Measurements from ENCODE around the gene ZDHHC19.
A peak's percentile ranks its signal among the peaks of the same experiment; 100 is the strongest.
"Not testable (repeated sequence)": the region's sequence is repeated elsewhere in the genome, so short reads cannot be mapped to it uniquely, and the experiment has no call there.

Gene ZDHHC19

DNA sequence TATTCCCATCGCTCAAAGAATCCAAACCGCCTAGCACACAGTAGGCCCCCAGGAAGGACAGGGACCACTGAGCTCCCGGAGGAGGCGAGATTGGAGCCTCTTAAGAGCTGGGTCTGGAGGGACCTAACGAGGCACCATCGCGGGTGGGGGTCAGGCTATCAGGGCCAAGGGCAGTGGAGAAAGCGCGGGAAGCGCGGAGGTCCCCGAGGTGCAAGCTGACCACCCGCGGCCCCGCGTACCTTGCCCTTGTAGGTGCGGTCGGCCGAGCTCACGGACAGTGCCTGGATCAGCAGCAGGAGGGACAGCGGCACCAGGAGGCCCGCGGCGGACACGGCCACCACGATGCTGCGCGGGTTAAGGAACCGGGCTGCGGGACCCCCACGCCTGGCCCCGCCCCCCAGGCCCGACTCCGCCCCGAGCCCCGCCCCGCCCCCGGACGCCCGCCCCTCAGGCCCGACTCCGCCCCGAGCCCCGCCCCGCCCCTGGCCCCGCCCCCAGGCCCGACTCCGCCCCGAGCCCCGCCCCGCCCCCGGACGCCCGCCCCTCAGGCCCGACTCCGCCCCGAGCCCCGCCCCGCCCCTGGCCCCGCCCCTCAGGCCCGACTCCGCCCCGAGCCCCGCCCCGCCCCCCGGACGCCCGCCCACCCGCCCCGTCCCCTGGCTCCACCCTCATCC, 3.9 kb downstream of the ZDHHC19 start:
- Histone ChIP-seq H3K4ac (ENCODE audit: low read length) (no peak overlapping the region), H2BK5ac (ENCODE audit: low read length) (no peak overlapping the region), H3K18ac (ENCODE audit: low read length) (peak overlapping the region; percentile 87), H2BK120ac (ENCODE audit: low read depth, low read length) (no peak overlapping the region), H3K23ac (ENCODE audit: low read depth, low read length, poor library complexity) (peak overlapping the region; percentile 91), H3K27me3 (ENCODE audit: control insufficient read depth in 3 of 3, insufficient read depth in 3 of 3, low read depth in 1 of 3, low read length in 3 of 3) (peaks cover 0 to 25% (median 6%) of the 10 kb centered on the region in 3 experiments), H3K79me1 (ENCODE audit: low read depth, low read length) (peaks cover 5% of the 10 kb centered on the region), H3K9me3 (replicated peaks in 1 of 2; ENCODE audit: control insufficient read depth in 2 of 2, insufficient read depth in 1 of 2, low read depth in 1 of 2, low read length in 2 of 2) (peaks cover 3% of the 10 kb centered on the region in 2 donors), H2AK5ac (ENCODE audit: low read depth, low read length) (no peak overlapping the region), H3K4me3 (ENCODE audit: low read length in 2 of 2) (peak overlapping the region; percentile 6 to 80), H3K4me2 (ENCODE audit: insufficient read depth, low read length, poor library complexity, severe bottlenecking) (peak overlapping the region; percentile 77), H3K14ac (ENCODE audit: low read length) (peak overlapping the region; percentile 82), H4K91ac (ENCODE audit: low read depth, low read length, poor library complexity) (no peak overlapping the region), H3K4me1 (ENCODE audit: control insufficient read depth in 2 of 2, insufficient read depth in 1 of 2, low read depth in 1 of 2, low read length in 2 of 2) (peaks cover 0 to 2% of the 10 kb centered on the region in 2 donors), H3K9ac (ENCODE audit: low read depth, low read length, poor library complexity) (peak overlapping the region; percentile 86), H4K8ac (ENCODE audit: low read depth, low read length) (no peak overlapping the region), H3K27ac (replicated peaks; ENCODE audit: low read length) (no peak overlapping the region), H3K36me3 (replicated peaks in 1 of 2; ENCODE audit: control insufficient read depth in 2 of 2, insufficient read depth in 2 of 2, low read length in 2 of 2) (no peaks in the 10 kb centered on the region), H2BK15ac (ENCODE audit: low read length) (peak overlapping the region; percentile 58), H2BK12ac (ENCODE audit: low read length) (no peak overlapping the region), H2AFZ (ENCODE audit: low read length) (peak overlapping the region; percentile 56)
- no CpG with 5 or more reads among the region's 70 CpGs for WGBS, 2 donors (ENCODE audit: extremely low coverage in 2 of 2, insufficient read length in 2 of 2, insufficient replicate concordance in 1 of 2)
- no peak for DNase-seq (ENCODE audit: low spot score)

DNA sequence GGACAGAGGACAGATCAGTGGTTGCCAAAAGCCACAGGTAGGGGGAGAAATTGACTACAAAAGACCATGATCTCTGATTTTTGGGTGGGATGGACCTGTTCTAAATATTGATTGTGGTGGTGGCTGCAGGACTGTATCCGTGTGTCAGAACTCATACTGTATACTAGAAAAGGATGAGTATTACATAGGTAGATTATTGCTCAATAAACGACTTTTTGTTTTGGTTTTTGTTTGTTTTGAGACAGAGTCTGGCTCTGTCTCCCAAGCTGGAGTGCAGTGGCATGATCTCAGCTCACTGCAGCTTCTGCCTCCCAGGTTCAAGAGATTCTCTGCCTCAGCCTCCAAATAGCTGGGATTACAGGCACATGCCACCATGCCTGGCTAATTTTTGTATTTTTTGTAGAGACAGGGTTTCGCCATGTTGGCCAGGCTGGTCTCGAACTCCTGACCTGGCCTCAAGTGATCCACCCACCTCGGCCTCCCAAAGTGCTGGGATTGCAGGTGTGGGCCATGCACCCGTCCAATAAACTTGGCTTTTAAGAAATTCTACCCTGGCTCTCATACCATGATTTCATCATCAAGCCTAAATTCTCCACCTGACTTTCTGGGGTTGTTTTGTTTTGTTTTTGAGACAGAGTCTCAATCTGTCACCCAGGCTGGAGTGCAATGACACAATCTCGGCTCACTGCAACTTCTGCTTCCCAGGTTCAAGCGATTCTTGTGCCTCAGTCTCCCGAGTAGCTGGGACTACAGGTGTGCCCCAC, 5.6 kb downstream of the ZDHHC19 start:
- not testable (repeated sequence) for H2BK15ac ChIP-seq (ENCODE audit: low read length); H4K8ac ChIP-seq (ENCODE audit: low read depth, low read length); H3K4me3 ChIP-seq (ENCODE audit: low read length in 2 of 2); H3K9ac ChIP-seq (ENCODE audit: low read depth, low read length, poor library complexity); H3K4me2 ChIP-seq (ENCODE audit: insufficient read depth, low read length, poor library complexity, severe bottlenecking); H3K4ac ChIP-seq (ENCODE audit: low read length); H3K18ac ChIP-seq (ENCODE audit: low read length); H3K79me1 ChIP-seq (ENCODE audit: low read depth, low read length); H3K9me3 ChIP-seq (replicated peaks in 1 of 2; ENCODE audit: control insufficient read depth in 2 of 2, insufficient read depth in 1 of 2, low read depth in 1 of 2, low read length in 2 of 2); H3K4me1 ChIP-seq (ENCODE audit: control insufficient read depth in 2 of 2, insufficient read depth in 1 of 2, low read depth in 1 of 2, low read length in 2 of 2); H2BK5ac ChIP-seq (ENCODE audit: low read length); DNase-seq (ENCODE audit: low spot score); H2AK5ac ChIP-seq (ENCODE audit: low read depth, low read length); H3K23ac ChIP-seq (ENCODE audit: low read depth, low read length, poor library complexity); H2BK12ac ChIP-seq (ENCODE audit: low read length); H3K36me3 ChIP-seq (replicated peaks in 1 of 2; ENCODE audit: control insufficient read depth in 2 of 2, insufficient read depth in 2 of 2, low read length in 2 of 2); H2BK120ac ChIP-seq (ENCODE audit: low read depth, low read length); H2AFZ ChIP-seq (ENCODE audit: low read length); H3K27ac ChIP-seq (replicated peaks; ENCODE audit: low read length); H4K91ac ChIP-seq (ENCODE audit: low read depth, low read length, poor library complexity); H3K14ac ChIP-seq (ENCODE audit: low read length)
- WGBS, 2 donors (ENCODE audit: extremely low coverage in 2 of 2, insufficient read length in 2 of 2, insufficient replicate concordance in 1 of 2): no CpG with 5 or more reads among the region's 9 CpGs
- peaks cover 0 to 23% (median 6%) of the 10 kb centered on the region in 3 experiments for H3K27me3 ChIP-seq (ENCODE audit: control insufficient read depth in 3 of 3, insufficient read depth in 3 of 3, low read depth in 1 of 3, low read length in 3 of 3)

DNA sequence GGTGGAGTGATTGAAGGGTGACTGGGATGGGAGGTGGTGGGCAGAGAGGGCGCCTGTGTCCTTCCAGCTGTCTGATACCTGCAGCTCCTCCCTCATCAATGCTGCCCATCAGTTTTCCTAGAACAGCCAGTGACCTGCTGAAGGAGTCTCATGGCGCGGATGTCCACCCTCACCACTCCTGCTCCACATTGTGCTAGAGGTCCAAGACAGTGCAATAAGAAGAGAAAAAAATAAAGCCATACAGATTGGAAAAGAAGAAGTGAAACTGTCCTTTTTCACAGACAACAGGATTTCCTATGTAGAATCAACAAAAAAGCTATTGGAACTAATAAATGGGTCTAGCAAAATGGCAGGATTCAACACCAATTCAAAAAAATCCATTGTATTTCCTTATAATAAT, 7.4 kb downstream of the ZDHHC19 start:
- H3K4me2 ChIP-seq (ENCODE audit: insufficient read depth, low read length, poor library complexity, severe bottlenecking): no peak overlapping the region
- H3K36me3 ChIP-seq (replicated peaks in 1 of 2; ENCODE audit: control insufficient read depth in 2 of 2, insufficient read depth in 2 of 2, low read length in 2 of 2): no peaks in the 10 kb centered on the region
- peaks cover 2% of the 10 kb centered on the region for H3K79me1 ChIP-seq (ENCODE audit: low read depth, low read length)
- no peak overlapping the region for H2BK120ac ChIP-seq (ENCODE audit: low read depth, low read length)
- no peak overlapping the region for H2BK12ac ChIP-seq (ENCODE audit: low read length)
- H2AFZ ChIP-seq (ENCODE audit: low read length): no peak overlapping the region
- no peak overlapping the region for H3K9ac ChIP-seq (ENCODE audit: low read depth, low read length, poor library complexity)
- H4K91ac ChIP-seq (ENCODE audit: low read depth, low read length, poor library complexity): no peak overlapping the region
- H2BK5ac ChIP-seq (ENCODE audit: low read length): no peak overlapping the region
- H2AK5ac ChIP-seq (ENCODE audit: low read depth, low read length): peak overlapping the region; percentile 88
- H4K8ac ChIP-seq (ENCODE audit: low read depth, low read length): no peak overlapping the region
- H2BK15ac ChIP-seq (ENCODE audit: low read length): peak overlapping the region; percentile 47
- H3K4ac ChIP-seq (ENCODE audit: low read length): no peak overlapping the region
- no CpG with 5 or more reads among the region's 3 CpGs for WGBS, 2 donors (ENCODE audit: extremely low coverage in 2 of 2, insufficient read length in 2 of 2, insufficient replicate concordance in 1 of 2)
- peaks cover 0 to 2% of the 10 kb centered on the region in 2 donors for H3K4me1 ChIP-seq (ENCODE audit: control insufficient read depth in 2 of 2, insufficient read depth in 1 of 2, low read depth in 1 of 2, low read length in 2 of 2)
- H3K23ac ChIP-seq (ENCODE audit: low read depth, low read length, poor library complexity): peak overlapping the region; percentile 68
- H3K27me3 ChIP-seq (ENCODE audit: control insufficient read depth in 3 of 3, insufficient read depth in 3 of 3, low read depth in 1 of 3, low read length in 3 of 3): peaks cover 0 to 22% (median 6%) of the 10 kb centered on the region in 3 experiments
- H3K9me3 ChIP-seq (replicated peaks in 1 of 2; ENCODE audit: control insufficient read depth in 2 of 2, insufficient read depth in 1 of 2, low read depth in 1 of 2, low read length in 2 of 2): peaks cover 3% of the 10 kb centered on the region in 2 donors
- H3K27ac ChIP-seq (replicated peaks; ENCODE audit: low read length): no peak overlapping the region
- H3K14ac ChIP-seq (ENCODE audit: low read length): no peak overlapping the region
- peak overlapping the region; percentile 6 for H3K18ac ChIP-seq (ENCODE audit: low read length)
- no peak overlapping the region for H3K4me3 ChIP-seq (ENCODE audit: low read length in 2 of 2)
- DNase-seq (ENCODE audit: low spot score): no peak

DNA sequence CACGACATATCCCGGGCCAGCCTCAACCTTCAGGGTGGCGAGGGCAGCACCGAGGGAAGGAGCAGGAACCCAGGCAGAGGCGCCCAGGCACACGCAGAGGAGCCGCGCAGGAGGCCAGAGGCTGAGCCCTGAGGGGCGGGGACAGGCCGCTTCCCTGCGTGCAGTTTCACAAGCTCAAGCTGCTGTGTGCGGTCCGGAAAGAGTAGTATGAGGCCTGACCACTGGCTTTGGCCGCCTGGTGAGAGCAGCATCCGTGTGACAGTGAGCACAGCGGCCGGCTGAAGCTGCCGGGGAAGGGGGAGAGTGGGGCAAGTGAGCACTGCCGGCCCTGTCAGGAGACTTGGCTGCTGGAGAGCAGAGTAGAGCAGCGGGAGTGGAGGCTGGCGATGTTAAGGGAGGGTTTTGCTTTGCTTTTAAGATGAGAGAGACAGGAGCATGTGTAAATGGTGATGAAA, 8.7 kb downstream of the ZDHHC19 start:
- Histone ChIP-seq H2AFZ (ENCODE audit: low read length) (peak overlapping the region; percentile 89), H2BK5ac (ENCODE audit: low read length) (no peak overlapping the region), H4K8ac (ENCODE audit: low read depth, low read length) (no peak overlapping the region), H3K4ac (ENCODE audit: low read length) (no peak overlapping the region), H3K14ac (ENCODE audit: low read length) (peak overlapping the region; percentile 56), H3K36me3 (replicated peaks in 1 of 2; ENCODE audit: control insufficient read depth in 2 of 2, insufficient read depth in 2 of 2, low read length in 2 of 2) (no peaks in the 10 kb centered on the region), H3K79me1 (ENCODE audit: low read depth, low read length) (peaks cover 2% of the 10 kb centered on the region), H3K4me1 (ENCODE audit: control insufficient read depth in 2 of 2, insufficient read depth in 1 of 2, low read depth in 1 of 2, low read length in 2 of 2) (peaks cover 0 to 2% of the 10 kb centered on the region in 2 donors), H2BK120ac (ENCODE audit: low read depth, low read length) (no peak overlapping the region), H4K91ac (ENCODE audit: low read depth, low read length, poor library complexity) (no peak overlapping the region), H3K23ac (ENCODE audit: low read depth, low read length, poor library complexity) (peak overlapping the region; percentile 60), H3K4me2 (ENCODE audit: insufficient read depth, low read length, poor library complexity, severe bottlenecking) (no peak overlapping the region), H2BK12ac (ENCODE audit: low read length) (no peak overlapping the region), H3K27me3 (ENCODE audit: control insufficient read depth in 3 of 3, insufficient read depth in 3 of 3, low read depth in 1 of 3, low read length in 3 of 3) (peaks cover 0 to 22% (median 6%) of the 10 kb centered on the region in 3 experiments), H2BK15ac (ENCODE audit: low read length) (no peak overlapping the region), H3K9ac (ENCODE audit: low read depth, low read length, poor library complexity) (peak overlapping the region; percentile 60), H3K18ac (ENCODE audit: low read length) (peak overlapping the region; percentile 94), H3K27ac (replicated peaks; ENCODE audit: low read length) (no peak overlapping the region), H3K9me3 (replicated peaks in 1 of 2; ENCODE audit: control insufficient read depth in 2 of 2, insufficient read depth in 1 of 2, low read depth in 1 of 2, low read length in 2 of 2) (peaks cover 3% of the 10 kb centered on the region in 2 donors), H2AK5ac (ENCODE audit: low read depth, low read length) (peak overlapping the region; percentile 37), H3K4me3 (ENCODE audit: low read length in 2 of 2) (no peak overlapping the region)
- WGBS, 2 donors (ENCODE audit: extremely low coverage in 2 of 2, insufficient read length in 2 of 2, insufficient replicate concordance in 1 of 2): no CpG with 5 or more reads among the region's 21 CpGs
- DNase-seq (ENCODE audit: low spot score): no peak

Data from neuronal stem cell (in vitro differentiated cells).